ENCODE results near the gene MUC5AC.

MUC5AC gene

DNA sequence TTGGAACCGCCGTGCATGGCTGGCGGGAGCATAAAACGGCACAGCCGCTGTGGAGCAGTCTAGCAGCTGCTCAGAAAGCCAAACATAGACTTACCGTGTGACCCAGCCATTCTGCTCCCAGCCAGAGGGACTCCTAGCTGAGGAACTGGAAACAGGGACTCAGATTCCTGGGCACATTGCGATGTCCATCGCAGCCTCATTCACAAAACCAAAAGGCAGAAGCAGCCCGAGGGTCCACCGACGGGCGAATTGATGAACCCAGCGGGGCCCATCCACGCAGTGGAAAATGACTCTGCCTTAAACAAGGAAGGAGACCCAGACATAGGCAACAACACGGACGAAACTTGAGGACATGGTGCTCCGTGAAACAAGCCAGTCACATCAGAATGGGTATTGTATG lies 59.4 kb downstream of the MUC5AC start:
- Mint-ChIP-seq H3K4me1 (no peaks in the 10 kb centered on the region), H3K27me3 (peaks cover 9% of the 10 kb centered on the region), H3K4me3 (no peak overlapping the region), H3K27ac (ENCODE audit: low read depth) (no peak overlapping the region), H3K36me3 (ENCODE audit: insufficient read depth) (no peaks in the 10 kb centered on the region), H3K9me3 (no peaks in the 10 kb centered on the region)
- no peak for ATAC-seq (replicated peaks; ENCODE audit: extremely low read depth, poor library complexity, severe bottlenecking)
- no peak for DNase-seq (ENCODE audit: low spot score in 2 of 2)

DNA sequence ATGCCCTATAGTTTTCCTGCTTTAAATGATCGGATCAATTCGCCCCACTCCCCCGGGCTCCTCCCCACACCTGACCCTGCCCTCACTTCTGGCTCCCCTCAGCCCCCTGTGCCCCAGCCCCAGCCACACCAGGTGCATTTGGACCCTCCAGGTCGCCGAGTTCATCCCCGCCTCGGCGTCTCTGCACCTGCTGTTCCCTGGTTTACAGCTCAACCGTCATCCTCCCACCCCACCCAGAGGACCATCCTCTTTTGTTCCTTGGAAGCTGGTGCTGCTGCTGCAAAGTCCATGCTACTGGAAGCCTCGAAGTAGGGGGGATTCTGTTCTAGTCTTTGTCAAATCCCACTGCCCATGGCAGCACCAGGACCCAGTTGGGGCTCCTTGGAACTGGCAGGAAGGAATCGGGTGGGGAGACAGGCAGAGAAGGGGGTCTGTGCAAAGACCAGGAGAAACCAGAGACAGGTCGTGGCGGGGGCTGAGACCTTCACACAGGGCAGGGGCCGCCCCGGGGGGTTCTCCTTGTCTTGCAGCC lies 60.6 kb downstream of the MUC5AC start:
- ATAC-seq (replicated peaks; ENCODE audit: extremely low read depth, poor library complexity, severe bottlenecking) = no peak
- no peak for DNase-seq (ENCODE audit: low spot score in 2 of 2)
- Mint-ChIP-seq H3K36me3 (ENCODE audit: insufficient read depth) (no peaks in the 10 kb centered on the region), H3K27ac (ENCODE audit: low read depth) (no peak overlapping the region), H3K4me3 (no peak overlapping the region), H3K4me1 (no peaks in the 10 kb centered on the region), H3K9me3 (no peaks in the 10 kb centered on the region), H3K27me3 (peaks cover 9% of the 10 kb centered on the region)

DNA sequence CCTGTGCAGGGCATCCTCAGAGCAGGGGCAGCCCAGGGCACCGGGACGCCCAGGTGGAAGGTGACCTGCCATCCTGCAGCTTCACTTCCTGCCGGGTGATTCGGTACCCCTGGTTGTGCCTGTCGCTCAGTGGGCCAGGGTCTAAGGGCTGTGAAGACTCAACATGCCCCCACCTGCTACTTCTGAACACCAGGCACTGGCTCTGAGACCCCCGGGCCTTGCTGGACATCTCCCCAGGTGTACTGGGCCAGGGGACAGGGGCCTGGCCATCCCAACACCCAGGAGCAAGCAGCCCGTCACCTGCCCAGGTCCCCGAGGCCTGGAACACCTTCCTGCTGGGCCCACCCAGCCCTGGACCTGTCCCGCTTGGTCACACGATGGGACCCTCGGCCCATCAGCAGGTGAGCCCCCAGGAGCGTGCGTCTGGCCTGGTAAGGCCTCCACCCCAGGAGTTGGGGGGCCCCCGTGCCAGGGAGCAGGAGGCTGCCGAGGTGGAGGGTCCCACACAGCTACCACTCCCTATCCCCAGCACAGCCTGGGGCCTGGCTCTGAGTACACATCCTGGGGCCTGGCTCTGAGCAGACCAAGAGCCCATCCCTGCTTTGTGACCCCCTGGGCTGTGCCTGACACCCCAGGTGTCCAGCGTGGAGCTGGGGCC lies 61.2 kb downstream of the MUC5AC start:
- DNase-seq (ENCODE audit: low spot score in 2 of 2) (no peak), ATAC-seq (replicated peaks; ENCODE audit: extremely low read depth, poor library complexity, severe bottlenecking) (no peak)
- H3K4me1 Mint-ChIP-seq = no peaks in the 10 kb centered on the region
- H3K27me3 Mint-ChIP-seq = peaks cover 9% of the 10 kb centered on the region
- no peak overlapping the region for H3K4me3 Mint-ChIP-seq
- no peaks in the 10 kb centered on the region for H3K36me3 Mint-ChIP-seq (ENCODE audit: insufficient read depth)
- H3K9me3 Mint-ChIP-seq = no peaks in the 10 kb centered on the region
- no peak overlapping the region for H3K27ac Mint-ChIP-seq (ENCODE audit: low read depth)

DNA sequence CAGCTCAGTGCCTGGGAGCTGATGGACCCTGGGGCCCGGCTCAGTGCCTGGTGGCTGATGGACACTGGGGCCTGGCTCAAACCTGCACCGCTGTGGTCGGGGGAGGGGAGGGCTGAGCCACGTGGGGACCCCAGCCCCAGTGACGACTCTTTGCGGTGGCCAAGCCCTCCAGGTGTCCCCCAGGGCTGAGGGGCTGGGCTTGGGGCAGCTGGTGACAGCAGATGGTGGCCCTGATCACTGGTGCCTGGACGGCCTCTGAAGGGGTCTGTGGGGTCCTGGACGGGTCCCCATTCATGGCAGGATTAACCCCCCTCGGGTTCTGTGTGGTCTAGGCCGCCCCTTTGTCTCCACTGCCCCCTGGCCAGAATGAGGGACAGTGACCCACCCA lies 61.7 kb downstream of the MUC5AC start:
- Mint-ChIP-seq H3K27me3 (peaks cover 9% of the 10 kb centered on the region), H3K27ac (ENCODE audit: low read depth) (no peak overlapping the region), H3K36me3 (ENCODE audit: insufficient read depth) (no peaks in the 10 kb centered on the region), H3K4me1 (no peaks in the 10 kb centered on the region), H3K9me3 (no peaks in the 10 kb centered on the region), H3K4me3 (no peak overlapping the region)
- no peak for DNase-seq (ENCODE audit: low spot score in 2 of 2)
- ATAC-seq (replicated peaks; ENCODE audit: extremely low read depth, poor library complexity, severe bottlenecking) = no peak

DNA sequence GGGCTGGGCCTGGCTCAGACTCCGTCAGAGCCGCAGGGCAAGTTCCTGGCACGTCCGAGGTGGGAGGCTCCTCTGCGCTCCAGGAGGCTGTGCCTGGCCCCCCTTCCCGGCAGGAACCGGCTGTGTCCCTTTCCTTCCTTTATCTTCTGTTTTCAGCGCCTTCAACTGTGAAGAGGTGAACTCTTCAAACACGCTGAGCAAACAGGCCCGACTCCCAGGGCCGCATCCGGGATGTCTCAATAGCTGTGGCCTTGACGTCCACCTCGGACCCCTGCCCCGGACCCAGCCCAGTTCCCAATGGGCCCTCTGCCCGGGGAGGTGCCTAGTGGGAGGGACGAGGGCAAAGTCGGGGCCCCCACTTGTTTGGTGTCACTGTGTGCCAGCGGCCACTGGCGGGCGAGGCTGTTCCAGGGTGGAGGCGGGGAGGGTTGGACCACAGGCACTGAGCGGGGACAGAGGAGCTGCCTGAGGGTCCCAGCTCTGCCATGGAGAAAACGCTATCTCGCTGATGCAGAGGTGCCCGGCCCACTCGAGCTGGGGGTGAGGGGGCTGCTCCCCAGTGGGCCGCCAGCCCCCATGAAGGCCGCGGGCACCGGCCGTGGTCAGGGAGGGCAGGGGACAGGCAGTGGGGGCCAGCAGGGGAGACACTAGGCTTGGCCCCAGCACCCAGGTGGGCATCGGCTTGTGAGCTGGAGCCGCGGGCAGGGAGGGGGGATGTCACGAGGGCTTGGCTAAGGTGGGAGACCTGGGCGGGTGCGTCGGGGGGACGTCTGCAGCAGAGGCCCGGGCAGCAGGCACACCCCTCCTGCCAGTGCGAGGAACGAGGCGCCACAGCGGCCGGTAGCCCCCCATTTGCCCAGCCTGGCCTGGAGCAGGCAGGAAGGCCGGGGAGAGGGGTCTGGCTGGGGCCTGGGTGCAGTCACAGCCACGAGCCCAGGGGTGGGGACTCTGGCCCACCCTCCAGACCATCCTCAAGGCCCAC lies 62.4 kb downstream of the MUC5AC start:
- H3K27ac Mint-ChIP-seq (ENCODE audit: low read depth) = no peak overlapping the region
- no peaks in the 10 kb centered on the region for H3K4me1 Mint-ChIP-seq
- H3K27me3 Mint-ChIP-seq = peaks cover 9% of the 10 kb centered on the region
- no peaks in the 10 kb centered on the region for H3K36me3 Mint-ChIP-seq (ENCODE audit: insufficient read depth)
- DNase-seq (ENCODE audit: low spot score in 2 of 2) = no peak
- H3K9me3 Mint-ChIP-seq = no peaks in the 10 kb centered on the region
- no peak for ATAC-seq (replicated peaks; ENCODE audit: extremely low read depth, poor library complexity, severe bottlenecking)
- H3K4me3 Mint-ChIP-seq = no peak overlapping the region

DNA sequence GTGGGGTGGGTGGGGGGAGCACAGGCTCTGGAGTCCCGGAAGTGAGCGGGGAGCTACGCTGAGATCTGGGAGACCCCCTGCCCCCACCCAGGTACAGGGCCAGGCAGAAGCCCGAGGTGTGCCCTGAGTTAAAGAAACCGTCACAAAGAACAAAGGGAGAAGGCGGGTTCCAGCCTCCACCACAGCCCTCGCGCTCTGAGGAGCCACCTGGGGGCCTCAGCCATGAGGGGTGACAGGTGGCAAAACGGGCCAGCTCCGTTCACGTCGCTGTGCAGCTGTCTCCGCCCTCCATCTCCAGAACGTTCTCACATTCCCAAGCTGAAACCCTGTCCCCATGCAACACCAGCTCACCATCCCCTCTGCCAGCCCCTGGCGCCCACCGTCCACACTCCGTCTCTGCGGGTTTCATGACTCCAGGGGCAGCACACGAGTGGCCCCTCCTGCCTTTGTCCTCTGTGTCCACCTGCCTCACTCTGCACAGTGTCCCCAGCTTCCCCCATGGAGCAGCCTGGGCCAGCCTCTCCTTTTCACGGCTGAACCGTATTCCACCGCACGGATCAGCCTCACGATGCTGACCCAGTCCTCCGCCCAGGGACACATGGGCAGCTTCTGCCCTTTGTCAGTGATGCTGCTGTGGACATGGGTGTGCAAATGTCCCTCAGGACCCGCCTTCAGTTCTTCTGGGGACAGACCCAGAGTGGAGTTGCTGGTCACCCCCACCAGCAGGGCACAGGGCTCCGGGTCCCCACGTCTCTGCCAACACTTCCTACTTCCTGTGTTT lies 63.4 kb downstream of the MUC5AC start:
- Mint-ChIP-seq H3K36me3 (ENCODE audit: insufficient read depth) (no peaks in the 10 kb centered on the region), H3K27ac (ENCODE audit: low read depth) (no peak overlapping the region), H3K4me3 (no peak overlapping the region), H3K4me1 (no peaks in the 10 kb centered on the region), H3K27me3 (peaks cover 9% of the 10 kb centered on the region), H3K9me3 (no peaks in the 10 kb centered on the region)
- no peak for DNase-seq (ENCODE audit: low spot score in 2 of 2)
- no peak for ATAC-seq (replicated peaks; ENCODE audit: extremely low read depth, poor library complexity, severe bottlenecking)

DNA sequence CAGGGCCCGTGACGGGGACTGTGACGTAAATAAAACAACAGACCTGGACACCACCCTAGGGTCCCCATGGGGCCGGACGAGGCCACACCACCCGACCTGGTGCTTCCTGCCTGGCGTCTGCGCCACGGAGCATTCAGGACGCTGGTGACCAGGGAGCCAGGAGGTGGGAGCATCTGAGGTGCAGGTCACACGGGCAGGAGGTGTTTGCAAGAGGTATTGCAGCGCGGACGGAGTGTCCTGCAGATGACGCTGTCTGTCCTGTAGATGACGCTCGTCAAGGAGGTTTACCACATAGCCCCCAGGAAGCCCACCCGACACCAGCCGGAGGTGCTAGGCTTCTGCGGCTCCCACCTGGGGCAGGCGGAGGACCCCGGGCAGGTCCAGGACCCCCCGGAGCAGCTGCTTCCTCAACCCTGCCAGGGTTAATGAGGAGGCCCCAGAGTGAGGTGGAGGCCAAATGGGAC lies 64.1 kb downstream of the MUC5AC start:
- Mint-ChIP-seq H3K9me3 (no peaks in the 10 kb centered on the region), H3K4me1 (no peaks in the 10 kb centered on the region), H3K4me3 (no peak overlapping the region), H3K36me3 (ENCODE audit: insufficient read depth) (peaks cover 2% of the 10 kb centered on the region), H3K27me3 (peaks cover 9% of the 10 kb centered on the region), H3K27ac (ENCODE audit: low read depth) (no peak overlapping the region)
- DNase-seq (ENCODE audit: low spot score in 2 of 2) (no peak), ATAC-seq (replicated peaks; ENCODE audit: extremely low read depth, poor library complexity, severe bottlenecking) (no peak)

DNA sequence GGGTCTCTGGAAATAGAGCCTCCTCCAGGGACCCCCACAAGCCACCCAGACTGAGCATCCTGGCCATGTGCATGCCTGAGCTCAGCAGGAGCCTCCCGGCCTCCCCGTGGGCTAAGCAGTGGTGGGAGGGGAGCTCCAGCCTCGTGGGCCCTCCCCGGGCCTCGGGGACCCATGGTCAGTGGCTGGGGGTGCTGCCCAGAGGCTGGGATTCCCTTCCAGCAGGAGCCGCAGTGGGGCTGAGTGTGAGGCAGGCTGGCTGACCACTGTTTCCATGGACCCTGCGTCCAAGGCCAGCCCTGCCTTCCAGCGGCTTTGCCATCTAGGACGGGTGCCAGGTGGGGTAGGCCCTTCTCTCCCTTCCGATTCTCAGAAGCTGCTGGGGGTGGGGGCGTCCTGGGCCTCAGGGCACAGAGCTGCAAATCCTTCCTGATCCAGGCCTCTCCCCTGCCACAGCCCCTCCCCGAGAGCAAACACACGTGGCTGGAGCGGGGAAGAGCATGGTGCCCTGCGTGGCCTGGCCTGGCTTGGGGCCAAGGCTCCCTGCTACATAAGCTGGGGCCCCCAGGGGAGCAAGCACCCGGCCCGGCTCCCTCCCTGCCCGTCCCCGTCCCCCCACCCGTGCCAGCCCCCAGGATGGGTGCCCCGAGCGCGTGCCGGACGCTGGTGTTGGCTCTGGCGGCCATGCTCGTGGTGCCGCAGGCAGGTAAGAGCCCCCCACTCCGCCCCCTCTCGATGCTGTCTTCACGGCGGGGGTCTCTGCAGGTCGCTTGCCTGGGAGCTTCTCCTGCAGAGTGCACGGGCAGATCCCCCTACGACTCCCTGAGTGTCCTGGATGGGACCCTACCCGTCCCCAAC lies 65.0 kb downstream of the MUC5AC start, which contains the start of gene MUC5B:
TSS of gene MUC5B (plus strand) at position 576 of the 855 bp plus-strand sequence. CDS start at position 634, 58 bp downstream.
- H3K27me3 Mint-ChIP-seq = peaks cover 9% of the 10 kb centered on the region
- H3K27ac Mint-ChIP-seq (ENCODE audit: low read depth) = no peak within 1 kb of the TSS
- H3K4me1 Mint-ChIP-seq = no peaks in the 10 kb centered on the region
- DNase-seq (ENCODE audit: low spot score in 2 of 2) (no peak), ATAC-seq (replicated peaks; ENCODE audit: extremely low read depth, poor library complexity, severe bottlenecking) (no peak)
- H3K4me3 Mint-ChIP-seq = no peak within 1 kb of the TSS
- no peaks in the 10 kb centered on the region for H3K9me3 Mint-ChIP-seq
- peaks cover 2% of the 10 kb centered on the region for H3K36me3 Mint-ChIP-seq (ENCODE audit: insufficient read depth)

DNA sequence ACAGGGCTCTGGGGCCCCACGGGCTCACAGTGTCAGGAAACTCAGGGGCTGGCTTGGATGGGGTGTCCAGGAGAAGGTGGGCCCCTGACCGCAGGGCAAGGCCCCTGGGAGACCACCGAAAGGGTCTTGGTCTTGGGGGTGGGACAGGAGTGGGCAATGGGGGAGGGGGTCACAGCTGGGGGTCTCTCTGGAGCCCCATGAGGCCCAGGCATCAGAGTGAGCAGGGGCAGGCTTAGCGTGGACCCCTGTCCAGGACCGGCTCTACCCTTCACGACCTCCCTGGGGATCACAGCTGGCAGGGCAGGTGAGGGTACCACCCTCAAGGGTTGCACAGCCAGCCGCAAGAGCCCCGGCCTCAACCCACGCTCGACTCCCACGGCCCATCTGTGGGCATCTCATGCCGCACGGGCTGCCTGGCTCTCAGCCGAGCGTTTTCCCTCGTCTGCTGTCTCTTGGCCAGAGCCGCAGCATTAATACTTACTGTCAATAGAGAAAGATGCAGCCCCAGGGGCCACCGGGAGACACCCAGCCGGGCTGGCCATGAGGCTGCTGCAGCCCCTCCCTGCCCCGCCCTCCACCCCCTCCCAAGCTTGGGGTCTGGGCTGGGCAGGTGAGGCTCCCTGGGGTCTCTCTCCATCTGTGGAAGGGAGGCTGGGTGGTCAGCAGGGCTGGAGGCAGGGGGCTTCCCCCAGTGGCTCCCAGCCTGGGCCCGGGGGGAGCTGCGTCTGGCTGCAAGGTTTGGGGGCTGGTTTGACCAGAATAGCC lies 65.8 kb downstream of the MUC5AC start:
- ATAC-seq (replicated peaks; ENCODE audit: extremely low read depth, poor library complexity, severe bottlenecking) = no peak
- Mint-ChIP-seq H3K9me3 (no peaks in the 10 kb centered on the region), H3K4me1 (no peaks in the 10 kb centered on the region), H3K4me3 (no peak overlapping the region), H3K36me3 (ENCODE audit: insufficient read depth) (peaks cover 2% of the 10 kb centered on the region), H3K27ac (ENCODE audit: low read depth) (no peak overlapping the region), H3K27me3 (peaks cover 9% of the 10 kb centered on the region)
- DNase-seq (ENCODE audit: low spot score in 2 of 2) = no peak

DNA sequence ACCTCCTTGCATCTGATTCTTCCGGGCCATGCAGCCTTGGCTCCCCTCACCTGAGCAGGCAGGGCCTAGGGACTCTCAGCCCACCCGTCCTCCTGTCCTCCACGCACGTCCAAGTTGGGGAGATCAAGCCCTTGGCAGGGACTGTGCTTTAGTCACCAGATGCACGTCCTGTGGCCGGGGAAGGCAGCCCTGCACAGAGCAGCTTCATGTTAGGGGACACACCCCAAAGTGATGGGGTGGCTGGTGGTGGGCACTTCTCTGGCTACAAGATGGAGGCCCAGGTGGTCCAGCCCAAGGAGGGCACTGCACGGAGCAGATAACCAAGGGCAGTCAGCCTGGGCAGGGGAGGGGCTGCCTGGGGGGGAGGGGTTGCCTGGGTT lies 66.3 kb downstream of the MUC5AC start:
- DNase-seq (ENCODE audit: low spot score in 2 of 2) (no peak), ATAC-seq (replicated peaks; ENCODE audit: extremely low read depth, poor library complexity, severe bottlenecking) (no peak)
- Mint-ChIP-seq H3K36me3 (ENCODE audit: insufficient read depth) (peaks cover 2% of the 10 kb centered on the region), H3K27me3 (peaks cover 9% of the 10 kb centered on the region), H3K9me3 (no peaks in the 10 kb centered on the region), H3K27ac (ENCODE audit: low read depth) (no peak overlapping the region), H3K4me3 (no peak overlapping the region), H3K4me1 (no peaks in the 10 kb centered on the region)
